HepG2 (cell line): Measurements from ENCODE around the gene FEM1B. TPM values are rescaled to one million over a fixed set of nuclear protein-coding genes. Genes with fewer than 3 reads are reported as not detected.

Experiments used
- ATAC-seq: fragments of 200-7000 bp; cut with Tn5 transposase; 3 replicates; pipeline ENCODE4 v1.9.1; 2020; ENCODE audit warnings: mild to moderate bottlenecking, moderate library complexity
- BruUV-seq: library from RNA; stranded (reverse); fragments of 400-500 nt; replicated peaks from 2 replicates; lab custom pipeline; 2021; lab: Mats Ljungman, UMichigan
- CTCF ChIA-PET: fragments of 300-600 bp; formaldehyde crosslinking; extraction: SDS; loops from one replicate; lab custom pipeline; 2021; ENCODE audit warnings: low total read pairs, inconsistent platforms, low intra/inter-chr PET ratio; lab: Yijun Ruan, JAX
- POLR2A ChIA-PET: fragments of 350-600 bp; sonication (Branson Sonifier 250); formaldehyde crosslinking; loops from one replicate; lab custom pipeline; 2020; ENCODE audit warnings: antibody characterized with exemption, inconsistent platforms; lab: Yijun Ruan, JAX
- DNase-seq: peaks from one replicate; pipeline ENCODE4 v3.0.0-alpha.2; 2015; ENCODE audit warnings: low spot score
- FAIRE-seq: peaks from 3 replicates; lab custom pipeline; 2011; peaks lifted over from hg19 to GRCh38; lab: Jason Lieb, UNC
- H2AFZ ChIP-seq: one replicate; pipeline ENCODE4 v1.6.1; 2011; ENCODE audit warnings: low read length, inconsistent platforms
- H3K27ac ChIP-seq: fragments of 300-600 bp; 3 replicates; pipeline ENCODE4 v1.8.0; 2011; ENCODE audit warnings: mixed run types, mild to moderate bottlenecking, mixed read lengths, low read length, inconsistent platforms; ENCODE audit not compliant: insufficient read depth; ENCODE audit errors: extremely low read length
- H3K27me3 ChIP-seq, 2 experiments: fragments of 200-600 bp in 1 of 2; 2 replicates in 1 of 2; 3 replicates in 1 of 2; pipeline versions ENCODE4 v1.6.0 to v1.8.0; 2011; ENCODE audit warnings: low read length in 2 of 2, mild to moderate bottlenecking in 2 of 2, moderate library complexity in 2 of 2, inconsistent platforms in 1 of 2; ENCODE audit not compliant: insufficient read depth in 2 of 2, control insufficient read depth in 1 of 2
- H3K36me3 ChIP-seq, 2 experiments: fragments of 200-600 bp in 1 of 2; replicated peaks in 1 of 2; 2 replicates in 1 of 2; 3 replicates in 1 of 2; pipeline versions ENCODE4 v1.5.1 to v1.8.0; 2011; ENCODE audit warnings: low read length in 2 of 2, inconsistent platforms in 1 of 2; ENCODE audit not compliant: insufficient read depth in 2 of 2, control insufficient read depth in 1 of 2
- H3K4me1 ChIP-seq: 2 replicates; pipeline ENCODE4 v1.5.1; 2012; ENCODE audit warnings: low read length, inconsistent platforms; ENCODE audit not compliant: insufficient read depth
- H3K4me2 ChIP-seq: 2 replicates; pipeline ENCODE4 v1.6.0; 2011; ENCODE audit warnings: low read depth, low read length, inconsistent platforms
- H3K4me3 ChIP-seq, 3 experiments: fragments of 200-600 bp in 1 of 3; sonication (generic), shearing (Covaris generic) in 1 of 3; replicated peaks in 1 of 3; 2 replicates each; pipeline ENCODE4 v1.5.1; 2011 to 2016; ENCODE audit warnings: low read length in 3 of 3, inconsistent platforms in 2 of 3, low read depth in 2 of 3, mild to moderate bottlenecking in 2 of 3, control low read depth in 1 of 3, mixed read lengths in 1 of 3; ENCODE audit not compliant: insufficient read depth in 1 of 3
- H3K79me2 ChIP-seq: one replicate; pipeline ENCODE4 v1.6.1; 2011; ENCODE audit warnings: low read length, inconsistent platforms; ENCODE audit not compliant: insufficient read depth
- H3K9ac ChIP-seq: 2 replicates; pipeline ENCODE4 v1.6.0; 2011; ENCODE audit warnings: mild to moderate bottlenecking, low read depth, low read length, inconsistent platforms; ENCODE audit not compliant: insufficient read depth
- H3K9me3 ChIP-seq: 2 replicates; pipeline ENCODE4 v1.5.1; 2012; ENCODE audit warnings: mild to moderate bottlenecking, low read length
- H4K20me1 ChIP-seq: 2 replicates; pipeline ENCODE4 v1.6.0; 2011; ENCODE audit warnings: inconsistent platforms, mild to moderate bottlenecking, low read length, moderate library complexity; ENCODE audit not compliant: insufficient read depth
- ATF7 ChIP-seq, 2 experiments: fragments of 450-650 bp in 1 of 2; sonication (generic) in 1 of 2; formaldehyde crosslinking in 1 of 2; IDR thresholded peaks; 2 replicates each; pipeline versions ENCODE4 v1.4.0 to v1.6.1; 2016 to 2020; ENCODE audit warnings: antibody characterized with exemption in 1 of 2, mild to moderate bottlenecking in 1 of 2, missing genetic modification reagents in 1 of 2
- NFRKB ChIP-seq: fragments of 450-650 bp; IDR thresholded peaks from 2 replicates; pipeline ENCODE4 v1.6.1; 2017
- SRSF1 ChIP-seq: fragments of 200-400 bp; formaldehyde crosslinking; optimal IDR thresholded peaks from 2 replicates; pipeline ENCODE3; 2017; ENCODE audit warnings: mild to moderate bottlenecking, low read depth, low read length, moderate library complexity
- YEATS4 ChIP-seq: sonication (generic); formaldehyde crosslinking; IDR thresholded peaks from 2 replicates; pipeline ENCODE4 v1.4.0; 2020; ENCODE audit warnings: missing genetic modification reagents, borderline replicate concordance
- ZNF382 ChIP-seq: sonication (generic); formaldehyde crosslinking; IDR thresholded peaks from 2 replicates; pipeline ENCODE4 v1.5.0; 2020; ENCODE audit warnings: missing genetic modification reagents, mild to moderate bottlenecking, borderline replicate concordance
- whole genome bisulfite sequencing: methylation state at CpG from one replicate; pipeline ENCODE4 v1.1.6; 2017; ENCODE audit warnings: low lambda C conversion rate; 5-methylcytosine and 5-hydroxymethylcytosine counted together
- in situ Hi-C: cut with HindIII; loops from 2 replicates; pipeline ENCODE4 v1.10.0; 2017; ENCODE audit warnings: low pct_unique_long_range_greater_than_20kb; ENCODE audit not compliant: extremely low pct_ligation_motif_present
- intact Hi-C: fragments of 100-400 bp; cut with micrococcal nuclease; formaldehyde crosslinking; loops from one replicate; pipeline ENCODE4 v1.10.0; 2022; ENCODE audit not compliant: unreplicated experiment
- polyA plus RNA-seq, 8 experiments: library from polyadenylated mRNA; depleted of rRNA in 3 of 8; stranded (reverse) in 7 of 8; unstranded in 1 of 8; fragments of >200 nt; fragmentation: Illumina TruSeq in 4 of 8; extraction: Trizol in 4 of 8; gene quantifications; 2 replicates each; pipeline versions ENCODE4 v1.2.1 to v1.2.3, GENCODE V29; 2011 to 2016; ENCODE audit warnings: low read depth in 4 of 8, missing spikeins in 1 of 8, mixed read lengths in 1 of 8; ENCODE audit not compliant: insufficient read depth in 1 of 8
- total RNA-seq, 5 experiments: library from RNA; depleted of rRNA; stranded (reverse); fragments of >200 nt; fragmentation: Illumina TruSeq; extraction: Trizol; gene quantifications; 2 replicates each; pipeline ENCODE4 v1.2.3, GENCODE V29; 2016; ENCODE audit warnings: low read depth in 1 of 5

The FEM1B gene
- total and polyA plus RNA-seq, 2 of the 13 experiments (the other 11 are each of a cell fraction or from before 2014, with no cell fraction given), result 38.1 to 40.0 TPM

DNA sequence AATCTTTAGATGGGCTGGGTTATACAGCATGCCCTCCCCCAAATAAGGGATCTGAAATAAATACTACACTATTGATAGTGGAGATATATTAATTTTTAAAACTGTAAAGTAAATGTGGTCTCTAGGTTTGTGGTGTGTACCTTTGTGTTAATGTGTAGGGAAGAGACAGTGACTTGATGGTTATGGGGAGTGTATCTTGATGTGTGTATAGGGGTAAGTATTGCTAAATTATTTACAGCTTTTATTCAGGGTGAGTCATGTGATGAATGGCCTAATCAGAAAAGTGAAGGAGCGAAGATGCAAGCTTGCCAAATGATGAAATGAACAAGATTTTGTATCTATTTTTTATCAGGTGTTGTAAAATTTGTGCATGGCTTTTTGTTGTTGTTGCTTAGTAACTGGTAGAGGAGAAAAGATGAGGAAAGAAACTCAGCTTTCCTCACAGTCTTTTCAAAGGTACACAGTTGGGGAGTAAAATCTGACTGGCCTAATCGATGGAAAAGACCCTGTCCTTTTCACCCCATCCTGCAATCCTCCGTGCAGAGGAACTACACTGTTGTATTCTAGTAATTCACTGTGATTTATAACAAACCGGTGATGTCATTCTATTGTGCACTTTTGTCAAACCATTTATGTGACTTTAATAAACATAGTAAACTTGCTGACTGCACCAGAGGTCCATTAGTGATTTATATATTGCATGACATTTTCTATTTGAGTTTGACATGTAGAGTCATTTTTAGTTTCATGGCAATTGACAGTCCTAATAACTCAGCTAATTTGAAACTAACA, 17.7 kb downstream of the FEM1B start:
- Histone ChIP-seq H3K4me1 (peaks cover 27% of the 10 kb centered on the region), H3K9me3 (no peaks in the 10 kb centered on the region), H3K79me2 (peaks cover 18% of the 10 kb centered on the region), H3K9ac (no peak overlapping the region), H4K20me1 (no peaks in the 10 kb centered on the region; the same call in 1 of the 2 replicates), H3K27ac (no peak overlapping the region), H3K4me2 (no peak overlapping the region), H3K36me3 (peaks cover 4 to 14% of the 10 kb centered on the region in 2 experiments; a peak in 4 of 5 replicates), H3K27me3 (no peaks in the 10 kb centered on the region), H2AFZ (no peak overlapping the region), H3K4me3 (no peak overlapping the region)
- ChIA-PET CTCF (no interaction called here), POLR2A (no interaction called here)
- intact Hi-C loops, result no loop called here
- no peak for FAIRE-seq
- ATAC-seq, result no peak
- no TSS peak for BruUV-seq
- in situ Hi-C loops, result no loop called here
- TF ChIP-seq ZNF382 (CRISPR knock-in tag) (no peak), ATF7 (IDR thresholded peaks at IDR 0.05) (peak; percentile 66), ATF7 (CRISPR knock-in tag; IDR thresholded peaks at IDR 0.05) (no peak)
- 98% methylated on average over 4 of the region's 4 CpGs for WGBS
- no peak for DNase-seq

GRCh38 chr15:68298336-68298735, 20.8 kb downstream of the FEM1B start:
- no TSS peak for BruUV-seq
- intact Hi-C loops (no loop called here), in situ Hi-C loops (no loop called here)
- H4K20me1 ChIP-seq, result no peaks in the 10 kb centered on the region; the same call in 1 of the 2 replicates
- peak overlapping the region; percentile 76 for H3K4me2 ChIP-seq
- 0 out of 6 replicates have a peak overlapping the region, but pooled peaks of 1 of the 3 experiments have one; percentile 39 for H3K4me3 ChIP-seq
- H2AFZ ChIP-seq, result no peak overlapping the region
- ChIA-PET POLR2A (interaction anchor here (4.2 kb wide), 1 partner anchor 21 kb away, joined by 51 read pairs; the partner anchor contains the start of gene FEM1B), CTCF (no interaction called here)
- H3K79me2 ChIP-seq, result no peaks in the 10 kb centered on the region
- H3K9me3 ChIP-seq, result no peaks in the 10 kb centered on the region
- 87% methylated on average over 3 of the region's 3 CpGs for WGBS
- no peaks in the 10 kb centered on the region for H3K27me3 ChIP-seq
- H3K36me3 ChIP-seq, result peaks cover 0 to 1% of the 10 kb centered on the region in 2 experiments; a peak in 2 of 5 replicates
- peaks cover 51% of the 10 kb centered on the region for H3K4me1 ChIP-seq
- H3K9ac ChIP-seq, result no peak overlapping the region
- H3K27ac ChIP-seq, result no peak overlapping the region
- FAIRE-seq, result no peak
- ATAC-seq, result no peak
- DNase-seq, result no peak
- TF ChIP-seq YEATS4 (CRISPR knock-in tag) (0 out of 2 replicates have a peak, but pooled peaks have one; percentile 15), NFRKB (no peak), SRSF1 (no peak)
- TF ChIP-seq, all 625 proteins: peak for 1
